Skeletal muscle tissue (tissue), 4 donors: ENCODE data around the gene EID3. TPM values are rescaled to one million over a fixed set of nuclear protein-coding genes. Genes with fewer than 3 reads are reported as not detected.

Experiments
- H3K27ac ChIP-seq: one replicate; pipeline ENCODE4 v1.7.0; 2013; ENCODE audit warnings: mild to moderate bottlenecking, low read depth, low read length, inconsistent platforms
- H3K27me3 ChIP-seq, 3 donors: one replicate each; pipeline ENCODE4 v1.7.0; 2013; ENCODE audit warnings: low read length in 3 of 3; ENCODE audit not compliant: control insufficient read depth in 3 of 3, insufficient read depth in 3 of 3
- H3K36me3 ChIP-seq, 3 donors: one replicate each; pipeline ENCODE4 v1.7.0; 2013; ENCODE audit warnings: low read length in 3 of 3; ENCODE audit not compliant: control insufficient read depth in 3 of 3, insufficient read depth in 3 of 3
- H3K4me1 ChIP-seq, 3 donors: one replicate each; pipeline ENCODE4 v1.7.0; 2013; ENCODE audit warnings: low read length in 3 of 3, mild to moderate bottlenecking in 3 of 3; ENCODE audit not compliant: control insufficient read depth in 3 of 3, insufficient read depth in 3 of 3
- H3K4me3 ChIP-seq, 3 donors: one replicate each; pipeline ENCODE4 v1.7.0; 2013; ENCODE audit warnings: low read length in 3 of 3
- H3K9ac ChIP-seq, 3 donors: one replicate each; pipeline ENCODE4 v1.7.0; 2013; ENCODE audit warnings: low read length in 3 of 3, mild to moderate bottlenecking in 3 of 3, moderate library complexity in 2 of 3, low read depth in 1 of 3
- H3K9me3 ChIP-seq, 3 donors: one replicate each; pipeline ENCODE4 v1.7.0; 2013; ENCODE audit warnings: low read length in 3 of 3; ENCODE audit not compliant: control insufficient read depth in 3 of 3
- total RNA-seq: library from RNA; depleted of rRNA; stranded (reverse); fragments of >200 nt; gene quantifications from one replicate; pipeline ENCODE4 v1.2.3, GENCODE V29; 2014
- donor health status: Osteomylitis.

The EID3 gene
- total RNA-seq, 1 donor from 2014 or later: 2.1 TPM

DNA sequence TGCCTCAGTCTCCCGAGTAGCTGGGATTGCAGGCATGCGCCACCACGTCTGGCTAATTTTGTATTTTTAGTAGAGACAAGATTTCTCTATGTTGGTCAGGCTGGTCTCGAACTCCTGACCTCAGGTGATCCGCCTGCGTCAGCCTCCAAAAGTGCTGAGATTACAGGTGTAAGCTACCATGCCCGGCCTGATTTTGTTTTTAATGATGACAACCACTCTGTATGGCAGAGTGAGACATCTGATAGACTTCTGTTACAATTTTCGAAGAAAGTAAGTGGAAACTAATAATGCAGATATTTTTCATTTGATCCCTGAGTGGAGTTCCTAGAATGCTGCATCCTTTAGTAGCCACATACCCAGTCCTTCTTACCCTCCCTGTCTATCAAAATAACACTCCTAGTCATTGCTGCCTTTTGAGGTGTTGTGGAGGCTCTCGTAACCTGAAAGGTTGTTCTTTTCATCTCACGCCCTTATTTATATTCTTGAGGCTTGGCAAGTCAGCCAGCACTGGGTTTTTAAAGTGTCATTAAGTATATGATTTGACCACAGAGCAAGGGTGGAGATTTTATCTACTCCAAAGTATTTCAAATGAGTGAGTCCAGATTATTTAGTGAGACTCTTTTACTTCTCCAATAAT is 5.9 kb upstream of the EID3 start:
- H3K4me3 ChIP-seq: no peak overlapping the region
- peaks cover 2 to 25% (median 5%) of the 10 kb centered on the region in 3 donors for H3K4me1 ChIP-seq
- no peak overlapping the region for H3K27ac ChIP-seq
- H3K9me3 ChIP-seq: no peaks in the 10 kb centered on the region
- no peaks in the 10 kb centered on the region for H3K27me3 ChIP-seq
- peaks cover 0 to 19% (median 17%) of the 10 kb centered on the region in 3 donors for H3K36me3 ChIP-seq
- no peak overlapping the region for H3K9ac ChIP-seq

DNA sequence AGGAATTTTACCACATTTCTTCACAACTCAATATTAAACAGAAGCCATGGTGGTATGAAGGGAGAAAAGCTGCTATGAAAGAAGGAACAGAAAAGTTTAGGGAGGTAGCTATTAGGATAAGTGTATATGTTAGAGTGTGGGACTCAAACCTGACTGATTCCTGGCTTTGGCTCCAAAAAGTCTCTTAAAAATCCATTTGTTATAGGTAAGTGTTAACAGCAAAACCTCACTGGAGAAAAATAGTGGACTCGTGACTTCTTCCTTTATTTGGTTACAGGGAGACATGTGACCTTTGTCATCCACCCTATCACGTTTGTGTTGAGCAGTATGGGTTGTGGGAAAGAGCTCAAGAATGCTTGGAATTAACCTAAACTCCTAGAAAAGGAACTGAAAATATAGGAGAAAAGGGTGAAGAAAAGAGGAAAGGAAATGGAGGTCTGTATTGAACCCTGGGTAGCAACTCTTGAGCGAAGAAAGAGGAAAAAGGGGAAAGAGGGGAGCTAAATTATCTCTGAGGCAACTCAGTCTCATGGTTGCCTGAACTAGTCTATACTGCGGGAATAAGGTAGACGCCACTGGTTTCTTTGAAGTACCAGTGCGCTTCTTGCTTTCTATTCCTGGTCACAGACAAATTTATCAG is 3.6 kb upstream of the EID3 start:
- H3K9ac ChIP-seq: no peak overlapping the region
- H3K27me3 ChIP-seq: no peaks in the 10 kb centered on the region
- H3K27ac ChIP-seq: no peak overlapping the region
- H3K4me1 ChIP-seq: peaks cover 17 to 39% (median 19%) of the 10 kb centered on the region in 3 donors
- H3K9me3 ChIP-seq: no peaks in the 10 kb centered on the region
- peaks cover 0 to 13% (median 10%) of the 10 kb centered on the region in 3 donors for H3K36me3 ChIP-seq
- H3K4me3 ChIP-seq: no peak overlapping the region

DNA sequence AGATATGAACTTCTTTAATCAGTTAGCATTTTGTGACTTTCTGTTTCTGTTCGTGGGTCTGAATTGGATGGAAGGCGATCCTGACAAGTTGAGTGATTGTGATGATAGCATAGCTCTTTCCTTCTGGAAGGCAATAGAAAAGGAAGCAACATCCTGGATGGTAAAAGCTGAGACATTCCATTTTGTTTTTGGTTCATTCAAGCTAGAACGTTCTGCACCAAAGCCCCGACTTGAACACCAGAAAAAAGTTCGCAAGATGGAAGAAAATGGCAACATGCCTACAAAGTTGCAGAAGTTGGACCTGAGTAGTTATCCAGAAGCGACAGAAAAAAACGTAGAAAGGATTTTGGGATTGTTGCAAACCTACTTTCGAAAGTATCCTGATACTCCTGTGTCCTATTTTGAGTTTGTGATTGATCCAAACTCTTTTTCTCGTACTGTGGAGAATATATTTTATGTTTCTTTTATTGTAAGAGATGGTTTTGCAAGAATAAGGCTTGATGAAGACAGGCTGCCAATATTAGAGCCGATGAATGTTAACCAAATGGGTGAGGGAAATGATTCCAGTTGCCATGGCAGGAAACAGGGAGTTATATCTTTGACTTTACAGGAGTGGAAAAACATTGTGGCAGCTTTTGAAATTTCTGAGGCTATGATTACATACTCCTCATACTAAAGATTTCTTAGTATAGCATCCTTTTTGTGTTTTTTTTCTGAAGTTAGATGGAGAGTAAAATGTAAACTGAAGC is 896 bp downstream of the EID3 start:
- peaks cover 16 to 43% (median 21%) of the 10 kb centered on the region in 3 donors for H3K4me1 ChIP-seq
- peak overlapping the region; percentile 54 to 72 (median 63) for H3K4me3 ChIP-seq
- peak overlapping the region in 2 of 3 donors; percentile 66 to 67 for H3K9ac ChIP-seq
- peak overlapping the region; percentile 71 for H3K27ac ChIP-seq
- H3K9me3 ChIP-seq: no peaks in the 10 kb centered on the region
- H3K36me3 ChIP-seq: no peaks in the 10 kb centered on the region
- H3K27me3 ChIP-seq: no peaks in the 10 kb centered on the region

DNA sequence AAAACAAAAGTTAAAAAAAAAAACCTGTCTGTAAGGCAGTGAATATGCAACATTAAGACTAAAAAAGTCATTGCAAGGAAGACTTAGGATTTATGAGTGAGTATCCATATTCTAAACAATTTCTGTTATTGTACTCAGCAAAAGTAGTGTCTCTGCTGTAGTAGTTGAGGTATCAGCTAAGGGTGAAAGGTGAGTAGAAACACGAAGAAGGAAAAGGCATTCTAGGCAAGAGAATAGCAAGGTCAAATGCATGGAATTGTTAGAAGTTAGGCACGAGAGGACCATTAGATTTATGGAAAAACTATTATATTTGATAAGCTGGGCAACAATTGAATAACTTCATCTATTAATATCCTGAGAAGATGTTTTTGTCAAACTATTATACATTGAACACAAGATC is 1.8 kb downstream of the EID3 start:
- H3K4me1 ChIP-seq: peaks cover 16 to 41% (median 21%) of the 10 kb centered on the region in 3 donors
- H3K27me3 ChIP-seq: no peaks in the 10 kb centered on the region
- H3K27ac ChIP-seq: no peak overlapping the region
- no peaks in the 10 kb centered on the region for H3K9me3 ChIP-seq
- no peak overlapping the region for H3K9ac ChIP-seq
- peaks cover 2 to 5% (median 4%) of the 10 kb centered on the region in 3 donors for H3K36me3 ChIP-seq
- no peak overlapping the region for H3K4me3 ChIP-seq

DNA sequence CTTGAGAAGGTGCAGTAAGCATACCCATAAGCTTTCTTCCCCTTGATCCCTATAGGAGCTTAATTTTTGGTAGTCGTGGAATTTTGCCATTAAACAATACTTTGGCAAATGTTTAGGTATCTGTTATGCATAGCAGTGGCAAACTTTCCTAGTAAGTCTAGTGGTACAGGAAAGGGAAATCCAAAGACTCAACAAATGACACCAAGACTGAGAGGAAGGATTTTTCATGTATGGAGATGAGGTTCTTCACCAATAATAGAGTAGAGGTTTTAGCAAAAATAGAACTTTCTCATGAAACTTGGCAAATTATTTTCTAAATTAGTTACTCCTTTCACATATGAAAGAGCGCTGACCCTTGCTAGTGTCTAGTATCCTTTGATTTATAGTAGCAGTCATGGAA is 2.8 kb downstream of the EID3 start:
- H3K4me1 ChIP-seq: peaks cover 16 to 36% (median 21%) of the 10 kb centered on the region in 3 donors
- no peaks in the 10 kb centered on the region for H3K9me3 ChIP-seq
- no peak overlapping the region for H3K27ac ChIP-seq
- no peak overlapping the region for H3K9ac ChIP-seq
- H3K4me3 ChIP-seq: no peak overlapping the region
- H3K27me3 ChIP-seq: no peaks in the 10 kb centered on the region
- H3K36me3 ChIP-seq: peaks cover 4 to 7% (median 7%) of the 10 kb centered on the region in 3 donors

DNA sequence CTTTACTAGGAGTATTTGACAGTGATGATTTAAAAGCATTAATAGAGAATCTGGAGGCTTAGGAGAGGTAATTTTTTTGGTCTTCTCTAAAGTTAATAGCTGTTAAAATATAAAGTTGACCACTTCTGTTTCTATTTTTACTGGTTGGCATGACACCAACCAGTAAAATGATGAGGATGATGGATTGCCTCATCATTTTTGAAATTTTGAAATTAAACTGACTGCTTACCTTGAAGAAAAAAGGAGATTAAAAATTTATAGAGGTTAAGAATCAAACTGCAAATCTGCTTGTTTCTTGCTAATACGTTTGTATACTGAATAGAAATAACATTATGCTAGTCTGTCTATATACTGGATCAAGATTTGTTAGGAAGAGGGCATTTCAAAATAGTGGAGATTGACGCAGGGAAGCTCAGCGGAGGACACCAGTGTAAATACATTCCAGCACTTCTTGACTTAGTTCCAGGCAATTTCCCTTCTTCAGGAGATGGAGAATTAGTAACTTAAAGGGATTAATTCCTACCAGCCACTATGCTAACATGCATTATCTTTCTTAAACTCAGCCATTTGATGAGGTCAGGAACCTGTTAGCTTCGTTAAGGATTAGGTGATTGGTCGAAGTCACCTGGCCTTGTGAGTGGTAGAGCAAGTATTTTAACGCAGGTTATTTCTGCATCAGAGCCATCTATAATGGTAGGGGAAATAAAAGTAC is 3.6 kb downstream of the EID3 start:
- peaks cover 16 to 36% (median 21%) of the 10 kb centered on the region in 3 donors for H3K4me1 ChIP-seq
- no peaks in the 10 kb centered on the region for H3K27me3 ChIP-seq
- H3K9ac ChIP-seq: no peak overlapping the region
- no peaks in the 10 kb centered on the region for H3K9me3 ChIP-seq
- H3K4me3 ChIP-seq: no peak overlapping the region
- peaks cover 6 to 13% (median 9%) of the 10 kb centered on the region in 3 donors for H3K36me3 ChIP-seq
- no peak overlapping the region for H3K27ac ChIP-seq

DNA sequence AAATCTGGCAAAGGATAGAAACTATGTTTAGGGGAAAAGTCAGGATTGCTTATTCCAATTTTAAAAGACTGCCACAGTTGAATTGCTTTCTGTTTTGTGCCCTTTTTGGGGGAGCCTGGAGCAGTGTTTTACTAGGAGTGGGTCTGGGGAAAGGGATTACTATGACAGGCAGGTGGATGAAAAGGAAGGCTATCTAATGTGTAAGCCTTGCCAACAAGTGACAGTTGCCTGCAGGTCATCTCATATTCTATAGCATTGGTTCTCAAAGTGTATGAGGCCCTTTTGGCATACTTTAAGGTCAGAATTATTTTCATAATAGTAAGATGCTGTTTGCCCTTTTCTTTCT is 4.1 kb downstream of the EID3 start:
- Histone ChIP-seq H3K9me3 (no peaks in the 10 kb centered on the region), H3K27ac (no peak overlapping the region), H3K4me3 (no peak overlapping the region), H3K4me1 (peaks cover 16 to 36% (median 21%) of the 10 kb centered on the region in 3 donors), H3K36me3 (peaks cover 9 to 17% (median 9%) of the 10 kb centered on the region in 3 donors), H3K9ac (no peak overlapping the region), H3K27me3 (no peaks in the 10 kb centered on the region)

DNA sequence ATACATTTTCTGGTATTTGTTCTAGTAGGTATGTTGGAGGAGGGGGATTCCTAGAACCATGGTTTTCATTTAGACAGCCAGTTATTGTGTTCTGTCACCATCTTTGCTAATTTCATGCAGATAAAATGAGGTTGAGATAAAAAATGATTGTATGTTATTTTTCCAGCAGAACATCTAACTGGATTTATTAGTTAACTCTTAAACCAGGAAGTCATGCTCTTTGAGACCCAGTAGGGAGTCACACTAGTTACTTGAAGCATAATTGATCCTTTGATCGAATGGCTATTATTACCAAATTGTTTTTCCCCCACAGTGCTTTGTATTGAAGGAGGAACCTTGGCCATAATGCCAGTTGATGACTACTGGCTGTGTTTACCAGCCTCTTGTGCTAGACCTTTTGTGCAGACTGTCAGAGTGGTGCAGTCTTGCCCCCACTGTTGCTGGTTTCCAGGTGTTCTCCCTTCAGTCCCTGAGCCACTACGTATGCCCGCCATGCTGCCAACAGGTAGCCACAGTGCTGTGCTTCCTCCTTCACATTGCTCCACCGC is 6.0 kb downstream of the EID3 start:
- peaks cover 21 to 31% (median 21%) of the 10 kb centered on the region in 3 donors for H3K36me3 ChIP-seq
- peaks cover 4 to 18% (median 5%) of the 10 kb centered on the region in 3 donors for H3K4me1 ChIP-seq
- H3K9ac ChIP-seq: no peak overlapping the region
- no peak overlapping the region for H3K4me3 ChIP-seq
- H3K27me3 ChIP-seq: no peaks in the 10 kb centered on the region
- H3K27ac ChIP-seq: no peak overlapping the region
- H3K9me3 ChIP-seq: no peaks in the 10 kb centered on the region

DNA sequence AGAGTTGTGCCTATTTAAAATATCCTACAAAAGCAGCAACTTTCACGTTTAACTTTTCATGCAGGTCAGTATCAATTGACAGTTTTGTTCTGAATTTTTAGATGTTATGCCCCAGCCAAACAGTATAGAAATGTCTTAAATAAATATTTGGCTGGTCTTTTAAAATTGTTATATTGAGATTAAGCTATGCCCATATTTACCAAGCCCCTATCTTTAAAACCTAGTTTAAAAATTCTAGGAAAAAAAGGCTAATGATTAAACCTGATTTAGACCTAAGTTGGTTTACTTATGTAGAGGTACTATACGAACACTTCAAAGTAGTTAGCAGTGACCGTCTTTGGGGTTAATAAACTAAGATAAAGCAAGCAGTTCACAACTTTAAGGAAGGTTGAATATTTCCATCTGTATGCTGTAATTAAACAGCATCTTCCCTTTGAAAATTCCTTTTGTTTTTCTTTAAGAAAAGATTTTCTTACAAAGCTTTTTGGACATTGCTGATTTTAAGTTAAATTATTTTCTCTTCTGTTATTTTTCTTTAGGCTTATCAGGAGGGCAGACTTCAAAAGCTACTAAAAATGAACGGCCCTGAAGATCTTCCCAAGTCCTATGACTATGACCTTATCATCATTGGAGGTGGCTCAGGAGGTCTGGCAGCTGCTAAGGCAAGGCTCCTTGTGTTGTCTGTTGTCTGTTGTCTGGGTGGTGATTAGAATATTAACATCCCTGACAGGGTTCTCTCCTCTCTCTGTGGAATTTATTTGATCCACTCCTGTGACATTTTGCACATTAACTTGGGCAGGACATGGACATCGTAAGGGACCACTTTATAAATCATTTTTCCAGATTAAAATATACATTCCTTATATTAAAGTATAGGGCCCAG is 7.5 kb downstream of the EID3 start:
- no peak overlapping the region for H3K9ac ChIP-seq
- H3K9me3 ChIP-seq: no peaks in the 10 kb centered on the region
- peaks cover 31 to 43% (median 33%) of the 10 kb centered on the region in 3 donors for H3K36me3 ChIP-seq
- no peak overlapping the region for H3K27ac ChIP-seq
- H3K4me3 ChIP-seq: no peak overlapping the region
- H3K27me3 ChIP-seq: no peaks in the 10 kb centered on the region
- peaks cover 3 to 15% (median 4%) of the 10 kb centered on the region in 3 donors for H3K4me1 ChIP-seq
